ENCODE measurements around the gene TP53BP2. TPM values are rescaled to one million over a fixed set of nuclear protein-coding genes. Genes with fewer than 3 reads are reported as not detected.

The TP53BP2 gene
- total RNA-seq, 1 donor = 31.8 TPM

- Histone ChIP-seq H3K27ac (ENCODE audit: low read depth, low read length) (no peak overlapping the region), H3K4me3 (ENCODE audit: insufficient read depth, low read length) (no peak overlapping the region), H3K4me1 (ENCODE audit: insufficient read depth, low read length) (no peaks in the 10 kb centered on the region), H2AFZ (ENCODE audit: low read length) (no peak overlapping the region), H3K4me2 (ENCODE audit: insufficient read depth, low read length) (no peak overlapping the region), H3K79me2 (ENCODE audit: insufficient read depth, low read length) (peaks cover 7% of the 10 kb centered on the region), H3K9me3 (ENCODE audit: low read depth, low read length) (no peaks in the 10 kb centered on the region), H4K20me1 (ENCODE audit: insufficient read depth, low read length) (peaks cover 7% of the 10 kb centered on the region), H3K36me3 (ENCODE audit: insufficient read depth, low read length) (peaks cover 98% of the 10 kb centered on the region), H3K27me3 (ENCODE audit: insufficient read depth, low read length) (no peaks in the 10 kb centered on the region)
- no peak for TF ChIP-seq CTCF (IDR thresholded peaks at IDR 0.05; ENCODE audit: extremely low read depth, low read depth, low read length)
- peak; percentile 56 for DNase-seq (ENCODE audit: insufficient read length, low spot score, missing footprints)
These were observed 88.7 kb downstream of the TP53BP2 start for GRCh38 chr1:223756806-223757700.

DNA sequence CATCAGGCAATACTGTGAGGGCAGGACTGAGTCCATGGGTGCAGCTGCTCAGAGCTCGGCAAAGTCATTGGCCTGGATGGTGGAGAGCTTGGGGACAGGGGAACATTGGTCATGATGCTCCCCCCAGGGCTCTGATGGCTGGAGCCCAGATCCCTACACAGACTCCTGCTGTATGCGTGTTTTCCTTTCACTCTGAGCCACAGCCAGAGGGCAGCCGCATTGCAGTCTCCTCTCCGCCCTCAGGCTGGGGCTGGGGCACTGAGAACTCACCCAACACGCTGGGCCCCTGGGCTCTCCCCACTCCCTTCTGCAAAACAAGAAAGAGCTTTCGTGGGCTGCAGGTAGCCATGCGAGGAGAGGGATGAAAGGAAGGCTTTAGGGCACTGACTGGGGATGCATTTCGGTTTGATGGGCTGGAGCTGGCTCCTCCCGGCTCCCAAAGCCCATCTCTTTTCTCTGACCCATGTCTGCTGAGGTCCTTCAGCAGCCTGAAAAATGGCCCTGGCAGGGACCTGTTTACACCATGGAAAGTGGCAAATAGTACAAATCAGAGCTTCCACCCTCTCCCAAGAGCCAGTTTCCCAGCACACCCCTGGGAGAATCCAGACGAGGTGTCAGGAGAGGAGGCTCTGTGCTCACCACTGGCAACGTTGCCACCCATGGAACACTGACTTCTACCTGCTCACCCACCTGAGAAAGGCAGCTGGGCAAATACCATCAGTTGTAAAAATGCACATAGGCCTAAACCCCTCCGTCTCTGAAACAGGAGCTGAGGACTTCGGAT lies 89.6 kb downstream of the TP53BP2 start:
- Histone ChIP-seq H3K79me2 (ENCODE audit: insufficient read depth, low read length) (peaks cover 8% of the 10 kb centered on the region), H3K4me2 (ENCODE audit: insufficient read depth, low read length) (no peak overlapping the region), H3K4me1 (ENCODE audit: insufficient read depth, low read length) (no peaks in the 10 kb centered on the region), H3K9me3 (ENCODE audit: low read depth, low read length) (no peaks in the 10 kb centered on the region), H2AFZ (ENCODE audit: low read length) (no peak overlapping the region), H3K36me3 (ENCODE audit: insufficient read depth, low read length) (peaks cover 99% of the 10 kb centered on the region), H3K27me3 (ENCODE audit: insufficient read depth, low read length) (no peaks in the 10 kb centered on the region), H3K4me3 (ENCODE audit: insufficient read depth, low read length) (no peak overlapping the region), H4K20me1 (ENCODE audit: insufficient read depth, low read length) (peaks cover 7% of the 10 kb centered on the region), H3K27ac (ENCODE audit: low read depth, low read length) (no peak overlapping the region)
- DNase-seq (ENCODE audit: insufficient read length, low spot score, missing footprints) = peak; percentile 69
- no peak for TF ChIP-seq CTCF (IDR thresholded peaks at IDR 0.05; ENCODE audit: extremely low read depth, low read depth, low read length)

DNA sequence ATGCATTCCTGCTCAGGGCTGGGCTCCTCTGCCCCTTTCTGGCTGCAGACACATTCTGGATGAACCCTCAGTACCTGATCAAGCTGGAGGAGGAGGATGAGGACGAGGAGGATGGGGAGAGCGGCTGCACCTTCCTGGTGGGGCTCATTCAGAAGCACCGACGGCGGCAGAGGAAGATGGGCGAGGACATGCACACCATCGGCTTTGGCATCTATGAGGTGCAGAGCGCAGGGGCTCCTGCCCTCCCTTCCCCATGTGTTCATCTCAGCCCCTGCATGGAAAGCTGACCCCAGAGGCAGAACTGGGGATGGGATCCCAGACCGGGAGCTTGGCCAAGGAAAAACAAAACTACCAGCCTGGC lies 90.3 kb downstream of the TP53BP2 start:
- H2AFZ ChIP-seq (ENCODE audit: low read length) = no peak overlapping the region
- no peak overlapping the region for H3K27ac ChIP-seq (ENCODE audit: low read depth, low read length)
- peaks cover 7% of the 10 kb centered on the region for H4K20me1 ChIP-seq (ENCODE audit: insufficient read depth, low read length)
- H3K79me2 ChIP-seq (ENCODE audit: insufficient read depth, low read length) = peaks cover 14% of the 10 kb centered on the region
- no peak for DNase-seq (ENCODE audit: insufficient read length, low spot score, missing footprints)
- H3K36me3 ChIP-seq (ENCODE audit: insufficient read depth, low read length) = peaks cover 99% of the 10 kb centered on the region
- TF ChIP-seq CTCF (IDR thresholded peaks at IDR 0.05; ENCODE audit: extremely low read depth, low read depth, low read length) = no peak
- no peak overlapping the region for H3K4me3 ChIP-seq (ENCODE audit: insufficient read depth, low read length)
- no peaks in the 10 kb centered on the region for H3K9me3 ChIP-seq (ENCODE audit: low read depth, low read length)
- no peaks in the 10 kb centered on the region for H3K4me1 ChIP-seq (ENCODE audit: insufficient read depth, low read length)
- no peak overlapping the region for H3K4me2 ChIP-seq (ENCODE audit: insufficient read depth, low read length)
- no peaks in the 10 kb centered on the region for H3K27me3 ChIP-seq (ENCODE audit: insufficient read depth, low read length)
